ENCODE measurements around the gene PDE4B. TPM values are rescaled to one million over a fixed set of nuclear protein-coding genes. Genes with fewer than 3 reads are reported as not detected.
"Not testable (repeated sequence)": the region's sequence is repeated elsewhere in the genome, so short reads cannot be mapped to it uniquely, and the experiment has no call there.

PDE4B gene
- polyA plus RNA-seq, 1 donor: 9.3 TPM

- Histone ChIP-seq H3K4me3 (ENCODE audit: low read length) (no peak overlapping the region), H3K27me3 (ENCODE audit: control insufficient read depth, insufficient read depth, low read length) (no peaks in the 10 kb centered on the region), H3K27ac (ENCODE audit: low read length) (no peak overlapping the region), H3K4me1 (ENCODE audit: control insufficient read depth, insufficient read depth, low read length) (no peaks in the 10 kb centered on the region), H3K9me3 (ENCODE audit: control insufficient read depth, low read depth, low read length) (peaks cover 3% of the 10 kb centered on the region), H3K36me3 (ENCODE audit: control insufficient read depth, insufficient read depth, low read length) (no peaks in the 10 kb centered on the region)
- WGBS (ENCODE audit: insufficient coverage, low lambda C conversion rate): no CpG with 5 or more reads among the region's 1 CpG
- DNase-seq: no peak
Measured at GRCh38 chr1:66418021-66418420, 625.3 kb downstream of the PDE4B start.

GRCh38 chr1:66420171-66420570 is 627.5 kb downstream of the PDE4B start:
- not testable (repeated sequence) for H3K9me3 ChIP-seq (ENCODE audit: control insufficient read depth, low read depth, low read length); DNase-seq; H3K27ac ChIP-seq (ENCODE audit: low read length); H3K27me3 ChIP-seq (ENCODE audit: control insufficient read depth, insufficient read depth, low read length); H3K4me1 ChIP-seq (ENCODE audit: control insufficient read depth, insufficient read depth, low read length); H3K36me3 ChIP-seq (ENCODE audit: control insufficient read depth, insufficient read depth, low read length); H3K4me3 ChIP-seq (ENCODE audit: low read length)
- WGBS (ENCODE audit: insufficient coverage, low lambda C conversion rate): 100% methylated on average over 2 of the region's 3 CpGs

GRCh38 chr1:66420906-66421305 is 628.2 kb downstream of the PDE4B start:
- H3K4me1 ChIP-seq (ENCODE audit: control insufficient read depth, insufficient read depth, low read length); H3K4me3 ChIP-seq (ENCODE audit: low read length); H3K27ac ChIP-seq (ENCODE audit: low read length); DNase-seq; H3K36me3 ChIP-seq (ENCODE audit: control insufficient read depth, insufficient read depth, low read length); H3K27me3 ChIP-seq (ENCODE audit: control insufficient read depth, insufficient read depth, low read length); H3K9me3 ChIP-seq (ENCODE audit: control insufficient read depth, low read depth, low read length): not testable (repeated sequence)
- no CpG with 5 or more reads among the region's 2 CpGs for WGBS (ENCODE audit: insufficient coverage, low lambda C conversion rate)

GRCh38 chr1:66422804-66423203 is 630.1 kb downstream of the PDE4B start:
- H3K9me3 ChIP-seq (ENCODE audit: control insufficient read depth, low read depth, low read length): no peaks in the 10 kb centered on the region
- no CpG with 5 or more reads among the region's 4 CpGs for WGBS (ENCODE audit: insufficient coverage, low lambda C conversion rate)
- H3K27me3 ChIP-seq (ENCODE audit: control insufficient read depth, insufficient read depth, low read length): no peaks in the 10 kb centered on the region
- no peaks in the 10 kb centered on the region for H3K4me1 ChIP-seq (ENCODE audit: control insufficient read depth, insufficient read depth, low read length)
- no peak for DNase-seq
- no peak overlapping the region for H3K27ac ChIP-seq (ENCODE audit: low read length)
- H3K4me3 ChIP-seq (ENCODE audit: low read length): no peak overlapping the region
- no peaks in the 10 kb centered on the region for H3K36me3 ChIP-seq (ENCODE audit: control insufficient read depth, insufficient read depth, low read length)
